ENCODE data around the gene UVRAG. TPM values are rescaled to one million over a fixed set of nuclear protein-coding genes. Genes with fewer than 3 reads are reported as not detected.

Gene UVRAG
- total RNA-seq, 3 donors from 2014 or later (not counting 1 experiment from before 2014, with no cell fraction given): 39.9 to 52.5 (median 41.4) TPM

DNA sequence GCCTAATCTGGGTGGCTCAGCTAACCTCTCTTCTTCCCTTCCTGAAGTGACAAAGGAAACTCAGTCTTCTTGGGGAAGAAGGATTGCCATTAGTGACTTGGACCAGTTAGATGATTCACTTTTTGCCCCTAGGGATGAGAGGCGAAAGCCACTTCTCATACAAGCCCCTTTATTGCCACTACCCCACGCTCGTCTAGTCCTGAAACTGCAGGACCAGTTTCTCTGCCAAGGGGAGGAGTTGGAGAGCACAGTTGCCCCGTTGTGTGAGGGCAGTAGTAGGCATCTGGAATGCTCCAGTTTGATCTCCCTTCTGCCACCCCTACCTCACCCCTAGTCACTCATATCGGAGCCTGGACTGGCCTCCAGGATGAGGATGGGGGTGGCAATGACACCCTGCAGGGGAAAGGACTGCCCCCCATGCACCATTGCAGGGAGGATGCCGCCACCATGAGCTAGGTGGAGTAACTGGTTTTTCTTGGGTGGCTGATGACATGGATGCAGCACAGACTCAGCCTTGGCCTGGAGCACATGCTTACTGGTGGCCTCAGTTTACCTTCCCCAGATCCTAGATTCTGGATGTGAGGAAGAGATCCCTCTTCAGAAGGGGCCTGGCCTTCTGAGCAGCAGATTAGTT lies 14.2 kb upstream of the UVRAG start:
- WGBS (ENCODE audit: insufficient coverage): 92% methylated on average over 2 of the region's 6 CpGs
- DNase-seq (no peak), ATAC-seq (no peak)
- TF ChIP-seq, protein P1, sequence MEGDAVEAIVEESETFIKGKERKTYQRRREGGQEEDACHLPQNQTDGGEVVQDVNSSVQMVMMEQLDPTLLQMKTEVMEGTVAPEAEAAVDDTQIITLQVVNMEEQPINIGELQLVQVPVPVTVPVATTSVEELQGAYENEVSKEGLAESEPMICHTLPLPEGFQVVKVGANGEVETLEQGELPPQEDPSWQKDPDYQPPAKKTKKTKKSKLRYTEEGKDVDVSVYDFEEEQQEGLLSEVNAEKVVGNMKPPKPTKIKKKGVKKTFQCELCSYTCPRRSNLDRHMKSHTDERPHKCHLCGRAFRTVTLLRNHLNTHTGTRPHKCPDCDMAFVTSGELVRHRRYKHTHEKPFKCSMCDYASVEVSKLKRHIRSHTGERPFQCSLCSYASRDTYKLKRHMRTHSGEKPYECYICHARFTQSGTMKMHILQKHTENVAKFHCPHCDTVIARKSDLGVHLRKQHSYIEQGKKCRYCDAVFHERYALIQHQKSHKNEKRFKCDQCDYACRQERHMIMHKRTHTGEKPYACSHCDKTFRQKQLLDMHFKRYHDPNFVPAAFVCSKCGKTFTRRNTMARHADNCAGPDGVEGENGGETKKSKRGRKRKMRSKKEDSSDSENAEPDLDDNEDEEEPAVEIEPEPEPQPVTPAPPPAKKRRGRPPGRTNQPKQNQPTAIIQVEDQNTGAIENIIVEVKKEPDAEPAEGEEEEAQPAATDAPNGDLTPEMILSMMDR (IDR thresholded peaks at IDR 0.05): no peak
- Histone ChIP-seq H3K27ac (ENCODE audit: low read length) (no peak overlapping the region), H3K4me1 (ENCODE audit: control insufficient read depth, insufficient read depth, low read length) (peaks cover 20% of the 10 kb centered on the region), H3K27me3 (ENCODE audit: control insufficient read depth, insufficient read depth, low read length) (no peaks in the 10 kb centered on the region), H3K9me3 (ENCODE audit: control insufficient read depth, insufficient read depth, low read length) (no peaks in the 10 kb centered on the region), H3K36me3 (ENCODE audit: control insufficient read depth, insufficient read depth, low read length) (no peaks in the 10 kb centered on the region), H3K4me3 (ENCODE audit: low read length) (no peak overlapping the region)
- Mint-ChIP-seq H3K27ac (no peak overlapping the region), H3K9me3 (no peaks in the 10 kb centered on the region), H3K4me3 (no peak overlapping the region), H3K4me1 (no peaks in the 10 kb centered on the region), H3K27me3 (ENCODE audit: low read depth in 2 of 2) (no peaks in the 10 kb centered on the region), H3K36me3 (no peaks in the 10 kb centered on the region)
- intact Hi-C loops (cut with micrococcal nuclease): no loop called here

DNA sequence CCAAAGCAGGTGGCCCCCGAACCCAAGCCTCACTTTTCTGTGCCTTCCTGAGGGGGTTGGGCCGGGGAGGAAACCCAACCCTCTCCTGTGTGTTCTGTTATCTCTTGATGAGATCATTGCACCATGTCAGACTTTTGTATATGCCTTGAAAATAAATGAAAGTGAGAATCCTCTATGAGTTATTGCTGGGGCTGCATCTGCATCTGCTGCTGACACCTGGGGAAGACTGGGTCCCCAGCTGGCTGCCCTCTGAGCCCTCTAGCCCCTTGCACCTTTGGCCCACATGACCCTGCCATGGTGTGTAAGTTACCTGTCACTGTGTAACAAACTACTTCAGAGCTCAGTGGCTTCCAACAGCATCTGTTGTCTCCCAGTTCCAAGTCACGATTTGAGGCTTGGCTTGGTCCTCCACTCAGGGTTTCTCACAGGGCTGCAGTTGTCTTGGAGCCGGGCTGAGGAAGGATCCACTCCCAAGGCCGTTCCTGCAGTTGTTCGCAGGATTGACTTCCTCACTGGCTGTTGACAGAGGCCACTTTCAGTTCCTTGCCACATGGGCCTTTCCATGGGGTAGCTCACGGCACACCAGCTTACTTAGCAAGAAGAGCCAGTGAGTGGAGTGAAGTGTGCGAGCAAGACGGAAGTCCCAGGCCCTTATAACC lies 13.5 kb upstream of the UVRAG start:
- H3K36me3 ChIP-seq (ENCODE audit: control insufficient read depth, insufficient read depth, low read length): no peaks in the 10 kb centered on the region
- peaks cover 20% of the 10 kb centered on the region for H3K4me1 ChIP-seq (ENCODE audit: control insufficient read depth, insufficient read depth, low read length)
- H3K27ac Mint-ChIP-seq: no peak overlapping the region
- no peaks in the 10 kb centered on the region for H3K27me3 ChIP-seq (ENCODE audit: control insufficient read depth, insufficient read depth, low read length)
- no peaks in the 10 kb centered on the region for H3K4me1 Mint-ChIP-seq
- ATAC-seq (no peak), DNase-seq (peak in 1 of 2 donors; percentile 12)
- no peak overlapping the region for H3K4me3 ChIP-seq (ENCODE audit: low read length)
- H3K4me3 Mint-ChIP-seq: no peak overlapping the region
- no peaks in the 10 kb centered on the region for H3K36me3 Mint-ChIP-seq
- no peaks in the 10 kb centered on the region for H3K9me3 ChIP-seq (ENCODE audit: control insufficient read depth, insufficient read depth, low read length)
- no peaks in the 10 kb centered on the region for H3K9me3 Mint-ChIP-seq
- no peak overlapping the region for H3K27ac ChIP-seq (ENCODE audit: low read length)
- no peaks in the 10 kb centered on the region for H3K27me3 Mint-ChIP-seq (ENCODE audit: low read depth in 2 of 2)
- TF ChIP-seq, protein P1 (IDR thresholded peaks at IDR 0.05): no peak
- intact Hi-C loops (cut with micrococcal nuclease): loop anchor here (2.0 kb wide), 1 partner anchor 351 kb away; no protein-coding TSS in a partner anchor
- 73% methylated on average over 9 of the region's 9 CpGs for WGBS (ENCODE audit: insufficient coverage)

DNA sequence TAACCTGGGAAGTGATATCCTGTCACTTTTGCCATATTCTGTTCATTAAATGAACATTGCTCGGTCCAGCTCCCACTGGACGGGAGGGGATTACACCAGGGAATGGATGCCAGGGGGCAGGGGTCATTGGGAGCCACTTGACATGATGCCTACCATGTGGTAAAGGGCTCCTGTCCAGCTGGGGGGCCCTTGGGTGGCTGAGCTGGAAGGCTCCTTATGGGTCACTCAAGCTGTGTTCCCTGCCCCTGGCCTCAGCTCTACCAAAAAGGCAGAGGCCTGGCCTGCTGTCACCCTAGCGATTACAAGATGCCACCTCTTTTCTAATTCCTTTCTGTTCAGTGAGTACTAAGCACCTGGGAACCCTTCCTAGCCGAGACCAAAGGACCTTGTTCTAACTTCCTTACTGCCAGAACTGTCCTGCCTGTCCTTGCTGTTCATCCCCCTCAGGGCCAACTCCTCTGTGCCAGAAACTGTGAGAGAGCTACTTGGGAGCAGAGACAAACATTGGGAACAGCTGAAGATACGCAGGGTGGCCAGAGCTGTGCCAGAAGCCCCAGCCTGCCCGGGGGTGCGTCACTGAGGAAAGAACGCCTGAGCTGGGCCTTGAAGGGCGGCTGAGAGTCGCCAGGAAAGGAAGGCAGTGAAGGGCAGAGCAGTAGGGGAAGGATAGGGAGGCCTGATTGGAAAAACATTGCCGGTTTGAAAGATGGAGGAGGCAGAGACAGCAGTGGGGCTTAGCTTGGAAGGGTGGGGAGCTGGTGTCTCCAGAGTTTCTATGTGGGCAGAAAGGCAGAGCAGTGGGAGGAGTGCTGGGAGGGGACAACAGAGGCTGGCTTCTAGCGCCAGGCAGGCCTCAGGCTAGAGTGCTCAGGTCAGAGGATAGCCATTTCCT lies 12.7 kb upstream of the UVRAG start:
- Histone ChIP-seq H3K27me3 (ENCODE audit: control insufficient read depth, insufficient read depth, low read length) (no peaks in the 10 kb centered on the region), H3K36me3 (ENCODE audit: control insufficient read depth, insufficient read depth, low read length) (no peaks in the 10 kb centered on the region), H3K27ac (ENCODE audit: low read length) (no peak overlapping the region), H3K4me3 (ENCODE audit: low read length) (no peak overlapping the region), H3K4me1 (ENCODE audit: control insufficient read depth, insufficient read depth, low read length) (peaks cover 20% of the 10 kb centered on the region), H3K9me3 (ENCODE audit: control insufficient read depth, insufficient read depth, low read length) (no peaks in the 10 kb centered on the region)
- H3K36me3 Mint-ChIP-seq: no peaks in the 10 kb centered on the region
- no peaks in the 10 kb centered on the region for H3K27me3 Mint-ChIP-seq (ENCODE audit: low read depth in 2 of 2)
- H3K4me1 Mint-ChIP-seq: no peaks in the 10 kb centered on the region
- intact Hi-C loops (cut with micrococcal nuclease): loop anchor here (2.0 kb wide), 1 partner anchor 351 kb away; no protein-coding TSS in a partner anchor
- no peak overlapping the region for H3K4me3 Mint-ChIP-seq
- peak overlapping the region in 1 of 2 donors; percentile 24 for H3K27ac Mint-ChIP-seq
- TF ChIP-seq, protein P1 (IDR thresholded peaks at IDR 0.05): no peak
- WGBS (ENCODE audit: insufficient coverage): 95% methylated on average over 12 of the region's 12 CpGs
- H3K9me3 Mint-ChIP-seq: no peaks in the 10 kb centered on the region
- no peak for ATAC-seq
- DNase-seq: no peak

Data from natural killer cell (primary cell).